ENCODE measurements around the gene PLCB3.
"Not testable (repeated sequence)": the region's sequence is repeated elsewhere in the genome, so short reads cannot be mapped to it uniquely, and the experiment has no call there.

GRCh38 chr11:64315667-64316526 is 64.6 kb downstream of the PLCB3 start:
- not testable (repeated sequence) for TF ChIP-seq EZH2phosphoT487 (IDR thresholded peaks at IDR 0.05; ENCODE audit: borderline replicate concordance, low read length); CTCF (conservative IDR thresholded peaks at IDR 0.05; ENCODE audit: low read depth, low read length); EZH2 (IDR thresholded peaks at IDR 0.05; ENCODE audit: low read length, unreplicated experiment)
